Measurements from ENCODE around the gene PATE2.

Gene PATE2

GRCh38 chr11:125768336-125769046 is 10.1 kb downstream of the PATE2 start:
- Histone ChIP-seq H3K4me3 (IDR thresholded peaks at IDR 0.05; ENCODE audit: insufficient read depth, low read depth, low read length) (no peak overlapping the region), H3K36me3 (ENCODE audit: insufficient read depth) (no peaks in the 10 kb centered on the region), H3K9ac (no peak overlapping the region), H3K27me3 (ENCODE audit: insufficient read depth, low read depth) (no peaks in the 10 kb centered on the region), H3K4me1 (ENCODE audit: low read depth, poor library complexity, severe bottlenecking) (no peaks in the 10 kb centered on the region), H3K79me2 (ENCODE audit: insufficient read depth, low read depth) (no peaks in the 10 kb centered on the region), H3K4me2 (no peak overlapping the region), H2AFZ (ENCODE audit: low read depth) (no peak overlapping the region), H3K27ac (no peak overlapping the region), H4K20me1 (ENCODE audit: insufficient read depth) (no peaks in the 10 kb centered on the region)
- TF ChIP-seq CTCF (conservative IDR thresholded peaks at IDR 0.05; ENCODE audit: low read depth, low read length), result no peak

DNA sequence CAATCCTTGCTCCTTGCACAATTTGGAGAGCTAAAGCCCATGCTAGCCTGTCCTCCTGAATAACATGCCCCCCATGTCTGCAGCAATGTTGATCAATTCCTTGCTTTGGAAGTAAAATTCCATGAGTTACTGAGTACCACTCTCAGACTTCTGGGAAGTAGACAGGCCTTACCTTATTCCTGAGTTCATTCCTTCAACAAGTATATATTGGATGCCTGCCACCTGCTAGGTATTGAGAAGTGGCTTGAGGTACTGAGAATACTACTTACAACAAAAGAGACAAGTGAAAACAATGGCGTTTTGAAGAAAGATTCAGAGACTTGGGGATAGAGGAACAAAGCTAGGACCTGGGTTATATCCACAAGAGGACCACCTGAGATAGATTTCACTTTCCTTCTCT is 12.4 kb downstream of the PATE2 start:
- Histone ChIP-seq H3K79me2 (ENCODE audit: insufficient read depth, low read depth) (no peaks in the 10 kb centered on the region), H3K27me3 (ENCODE audit: insufficient read depth, low read depth) (no peaks in the 10 kb centered on the region), H3K4me3 (IDR thresholded peaks at IDR 0.05; ENCODE audit: insufficient read depth, low read depth, low read length) (no peak overlapping the region), H3K4me1 (ENCODE audit: low read depth, poor library complexity, severe bottlenecking) (no peaks in the 10 kb centered on the region), H3K9ac (no peak overlapping the region), H4K20me1 (ENCODE audit: insufficient read depth) (no peaks in the 10 kb centered on the region), H3K27ac (no peak overlapping the region), H2AFZ (ENCODE audit: low read depth) (no peak overlapping the region), H3K4me2 (no peak overlapping the region), H3K36me3 (ENCODE audit: insufficient read depth) (no peaks in the 10 kb centered on the region)
- TF ChIP-seq CTCF (conservative IDR thresholded peaks at IDR 0.05; ENCODE audit: low read depth, low read length), result no peak

DNA sequence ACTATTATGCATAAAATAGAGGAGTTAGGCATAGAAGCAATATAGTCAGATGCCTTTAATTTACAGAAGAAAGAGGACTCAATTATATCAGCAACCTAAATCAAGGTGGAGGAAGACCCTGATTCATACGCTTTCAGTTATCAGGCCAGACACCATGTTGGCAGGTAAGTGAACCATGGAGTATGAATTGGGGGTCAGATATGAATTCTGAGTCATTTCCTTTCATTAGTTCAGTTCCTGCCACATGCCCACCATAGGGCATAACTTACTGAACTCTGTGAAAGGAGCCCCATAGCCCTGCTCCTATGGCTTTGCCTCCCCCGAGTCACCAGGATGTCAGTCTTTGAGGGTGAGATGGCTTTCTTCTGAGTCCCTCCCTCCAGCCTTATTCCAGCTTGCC is 15.1 kb downstream of the PATE2 start:
- Histone ChIP-seq H3K36me3 (ENCODE audit: insufficient read depth) (no peaks in the 10 kb centered on the region), H3K79me2 (ENCODE audit: insufficient read depth, low read depth) (no peaks in the 10 kb centered on the region), H3K4me2 (no peak overlapping the region), H4K20me1 (ENCODE audit: insufficient read depth) (no peaks in the 10 kb centered on the region), H3K27ac (no peak overlapping the region), H3K4me3 (IDR thresholded peaks at IDR 0.05; ENCODE audit: insufficient read depth, low read depth, low read length) (no peak overlapping the region), H3K27me3 (ENCODE audit: insufficient read depth, low read depth) (no peaks in the 10 kb centered on the region), H3K4me1 (ENCODE audit: low read depth, poor library complexity, severe bottlenecking) (no peaks in the 10 kb centered on the region), H3K9ac (no peak overlapping the region), H2AFZ (ENCODE audit: low read depth) (no peak overlapping the region)
- TF ChIP-seq CTCF (conservative IDR thresholded peaks at IDR 0.05; ENCODE audit: low read depth, low read length), result no peak

DNA sequence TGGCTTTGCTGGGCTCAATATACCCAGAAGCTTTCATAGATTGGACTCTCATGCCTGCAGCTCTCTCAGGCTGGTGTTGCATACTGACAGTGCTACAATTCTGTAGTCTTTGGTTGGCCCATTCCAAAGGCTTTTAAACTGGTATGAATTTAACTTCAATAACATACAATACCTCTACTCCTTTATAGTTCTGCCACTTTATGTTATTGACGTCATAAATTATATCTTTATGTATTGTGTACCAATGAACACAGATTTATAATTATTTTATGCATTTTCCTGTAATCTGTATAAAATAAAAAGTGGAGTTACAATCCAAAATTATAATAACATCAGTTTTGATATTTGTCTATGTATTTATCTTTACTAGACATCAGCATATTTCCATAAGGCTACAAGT is 16.2 kb downstream of the PATE2 start:
- Histone ChIP-seq H3K4me2 (no peak overlapping the region), H3K36me3 (ENCODE audit: insufficient read depth) (no peaks in the 10 kb centered on the region)

More for the DNA sequence above, 16.2 kb downstream of the PATE2 start:
- Histone ChIP-seq H2AFZ (ENCODE audit: low read depth) (no peak overlapping the region), H4K20me1 (ENCODE audit: insufficient read depth) (no peaks in the 10 kb centered on the region), H3K4me3 (IDR thresholded peaks at IDR 0.05; ENCODE audit: insufficient read depth, low read depth, low read length) (no peak overlapping the region), H3K27me3 (ENCODE audit: insufficient read depth, low read depth) (no peaks in the 10 kb centered on the region), H3K79me2 (ENCODE audit: insufficient read depth, low read depth) (no peaks in the 10 kb centered on the region), H3K4me1 (ENCODE audit: low read depth, poor library complexity, severe bottlenecking) (no peaks in the 10 kb centered on the region), H3K27ac (no peak overlapping the region), H3K9ac (no peak overlapping the region)
- TF ChIP-seq CTCF (conservative IDR thresholded peaks at IDR 0.05; ENCODE audit: low read depth, low read length), result no peak
